ENCODE data around the gene FGFBP2. TPM values are rescaled to one million over a fixed set of nuclear protein-coding genes. Genes with fewer than 3 reads are reported as not detected.
A peak's percentile ranks its signal among the peaks of the same experiment; 100 is the strongest.

FGFBP2 gene
- total RNA-seq, 3 donors from 2014 or later, result 4.0 TPM; not detected in 2

DNA sequence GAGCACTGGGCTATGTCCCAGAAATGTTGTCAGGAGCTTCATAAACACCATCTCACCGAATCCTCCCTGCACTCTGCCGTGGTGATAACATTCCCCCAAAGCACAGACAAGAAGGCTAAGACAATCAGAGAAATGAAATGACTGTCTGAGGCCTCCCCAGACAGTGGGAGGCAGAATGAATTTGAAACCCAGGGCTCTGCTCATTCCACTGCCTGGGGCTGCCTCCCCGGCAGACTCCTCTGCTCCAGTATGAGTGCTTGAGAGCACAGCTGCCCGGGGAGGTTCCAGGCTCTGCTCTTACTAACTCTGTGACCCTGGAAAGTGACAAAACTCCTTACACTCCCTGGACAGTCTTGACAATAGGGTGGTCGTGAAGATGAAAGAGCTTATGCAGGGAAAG is 34.1 kb downstream of the FGFBP2 start:
- no peaks in the 10 kb centered on the region for H3K36me3 ChIP-seq (ENCODE audit: low read depth)
- H3K4me1 ChIP-seq (ENCODE audit: low read depth), result no peaks in the 10 kb centered on the region
- intact Hi-C loops (cut with DNase I, micrococcal nuclease), result no loop called here
- DNase-seq (no peak), ATAC-seq (no peak)
- no peak overlapping the region for H3K4me3 ChIP-seq
- TF ChIP-seq, protein P1, sequence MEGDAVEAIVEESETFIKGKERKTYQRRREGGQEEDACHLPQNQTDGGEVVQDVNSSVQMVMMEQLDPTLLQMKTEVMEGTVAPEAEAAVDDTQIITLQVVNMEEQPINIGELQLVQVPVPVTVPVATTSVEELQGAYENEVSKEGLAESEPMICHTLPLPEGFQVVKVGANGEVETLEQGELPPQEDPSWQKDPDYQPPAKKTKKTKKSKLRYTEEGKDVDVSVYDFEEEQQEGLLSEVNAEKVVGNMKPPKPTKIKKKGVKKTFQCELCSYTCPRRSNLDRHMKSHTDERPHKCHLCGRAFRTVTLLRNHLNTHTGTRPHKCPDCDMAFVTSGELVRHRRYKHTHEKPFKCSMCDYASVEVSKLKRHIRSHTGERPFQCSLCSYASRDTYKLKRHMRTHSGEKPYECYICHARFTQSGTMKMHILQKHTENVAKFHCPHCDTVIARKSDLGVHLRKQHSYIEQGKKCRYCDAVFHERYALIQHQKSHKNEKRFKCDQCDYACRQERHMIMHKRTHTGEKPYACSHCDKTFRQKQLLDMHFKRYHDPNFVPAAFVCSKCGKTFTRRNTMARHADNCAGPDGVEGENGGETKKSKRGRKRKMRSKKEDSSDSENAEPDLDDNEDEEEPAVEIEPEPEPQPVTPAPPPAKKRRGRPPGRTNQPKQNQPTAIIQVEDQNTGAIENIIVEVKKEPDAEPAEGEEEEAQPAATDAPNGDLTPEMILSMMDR (IDR thresholded peaks at IDR 0.05), result no peak
- no peaks in the 10 kb centered on the region for H3K9me3 ChIP-seq

DNA sequence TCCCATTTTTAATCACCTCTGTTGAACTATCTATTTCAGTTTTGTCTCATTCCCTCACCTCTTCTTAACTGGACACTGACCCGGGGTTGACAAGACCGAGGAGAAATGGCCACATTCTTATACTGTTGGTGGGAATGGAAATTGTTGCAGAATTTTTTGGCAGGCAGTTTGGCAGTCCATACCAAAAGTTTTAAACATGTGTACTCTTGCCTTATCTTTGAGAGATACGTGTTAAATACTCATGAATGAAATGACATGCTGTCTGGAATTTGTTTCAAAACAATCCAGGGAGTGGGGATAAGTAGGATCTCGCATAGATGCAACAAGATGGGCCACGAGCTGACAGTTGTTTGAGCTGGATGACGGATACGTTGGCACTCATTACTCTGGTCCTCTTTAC is 36.5 kb downstream of the FGFBP2 start:
- Histone ChIP-seq H3K9me3 (no peaks in the 10 kb centered on the region), H3K4me3 (no peak overlapping the region), H3K4me1 (ENCODE audit: low read depth) (no peaks in the 10 kb centered on the region), H3K36me3 (ENCODE audit: low read depth) (no peaks in the 10 kb centered on the region)
- intact Hi-C loops (cut with DNase I, micrococcal nuclease), result no loop called here
- DNase-seq (no peak), ATAC-seq (no peak)
- TF ChIP-seq, protein P1 (IDR thresholded peaks at IDR 0.05), result no peak

DNA sequence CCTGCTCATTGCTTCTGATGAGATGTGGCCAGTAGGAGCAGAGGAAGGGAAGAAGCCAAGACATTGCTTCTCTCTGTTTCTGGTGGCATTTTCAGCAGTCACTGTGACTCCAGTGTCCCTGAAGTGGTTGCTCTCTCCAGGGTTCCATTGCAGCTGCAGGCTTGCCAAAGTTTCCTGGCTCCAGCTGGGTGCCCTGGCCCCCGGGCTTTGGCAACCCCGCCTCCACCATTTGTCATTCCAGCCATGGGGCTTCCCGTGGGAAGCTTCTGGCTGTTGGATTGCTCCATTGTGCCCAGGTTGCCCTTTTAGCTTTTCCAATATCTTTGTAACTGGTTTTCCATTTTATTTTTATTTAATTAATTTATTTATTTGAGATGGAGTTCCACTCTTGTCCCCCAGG is 37.1 kb downstream of the FGFBP2 start:
- ATAC-seq (no peak), DNase-seq (no peak)
- no peaks in the 10 kb centered on the region for H3K4me1 ChIP-seq (ENCODE audit: low read depth)
- no peaks in the 10 kb centered on the region for H3K9me3 ChIP-seq
- no peak overlapping the region for H3K4me3 ChIP-seq
- no peaks in the 10 kb centered on the region for H3K36me3 ChIP-seq (ENCODE audit: low read depth)
- TF ChIP-seq, protein P1 (IDR thresholded peaks at IDR 0.05), result no peak
- intact Hi-C loops (cut with DNase I, micrococcal nuclease), result no loop called here

DNA sequence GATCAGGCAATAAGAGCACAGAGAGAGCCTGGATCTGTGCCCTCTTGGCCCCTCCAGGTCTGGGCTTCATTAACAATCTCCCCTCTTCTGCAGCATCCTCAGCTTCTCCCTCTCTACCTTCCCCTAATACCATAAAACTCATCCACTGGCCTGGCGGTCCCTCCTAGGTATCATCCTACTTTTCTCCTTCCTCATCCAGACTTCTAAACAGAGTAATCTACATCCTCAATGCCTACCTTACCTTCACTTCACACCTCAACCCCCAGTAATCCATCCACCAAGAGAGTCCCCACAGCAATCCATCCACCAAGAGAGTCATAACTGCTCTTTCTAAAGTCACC is 41.4 kb downstream of the FGFBP2 start:
- H3K9me3 ChIP-seq, result no peaks in the 10 kb centered on the region
- H3K36me3 ChIP-seq (ENCODE audit: low read depth), result no peaks in the 10 kb centered on the region
- no peak for DNase-seq
- ATAC-seq, result no peak
- no peak overlapping the region for H3K4me3 ChIP-seq
- TF ChIP-seq, protein P1 (IDR thresholded peaks at IDR 0.05), result no peak
- intact Hi-C loops (cut with DNase I, micrococcal nuclease), result no loop called here
- no peaks in the 10 kb centered on the region for H3K4me1 ChIP-seq (ENCODE audit: low read depth)

DNA sequence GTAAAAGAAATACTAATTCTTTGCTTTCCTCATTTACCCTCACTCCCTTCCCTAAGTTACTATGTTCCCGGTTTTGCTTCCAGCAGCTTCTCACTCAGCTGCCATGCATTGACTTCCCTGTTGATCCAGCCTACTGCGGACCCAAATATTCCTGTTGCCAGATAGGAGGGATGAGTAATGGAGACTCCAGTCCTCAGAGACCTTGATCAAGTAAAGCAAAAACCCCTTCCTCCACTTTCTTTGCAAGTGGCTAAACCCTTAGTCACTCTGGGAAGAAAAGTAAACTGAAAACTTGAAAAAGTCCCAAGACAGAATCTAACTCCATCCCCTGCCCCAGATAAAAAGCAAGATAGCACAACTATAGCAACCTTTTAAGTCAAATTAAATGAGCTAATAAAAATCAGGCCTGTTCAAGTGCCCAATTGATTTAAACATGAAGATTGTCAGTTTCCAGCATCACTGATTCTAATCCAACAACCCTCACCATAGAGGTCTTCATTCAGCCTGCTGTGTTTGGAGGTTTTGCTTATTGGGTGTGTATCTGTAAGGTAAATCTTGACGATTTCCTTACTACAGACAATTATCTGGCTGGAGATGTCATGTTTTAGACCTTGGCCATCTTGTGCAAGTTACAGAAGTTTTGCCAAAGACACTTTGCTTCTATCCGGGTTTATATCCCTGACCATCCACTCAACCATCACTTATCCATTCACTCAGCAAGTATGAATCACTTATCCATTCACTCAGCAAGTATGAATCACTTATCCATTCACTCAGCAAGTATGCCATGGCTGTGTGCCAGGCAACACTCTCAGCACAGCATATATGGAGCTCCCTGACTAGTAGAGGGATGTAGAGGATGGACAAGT is 42.0 kb downstream of the FGFBP2 start:
- Histone ChIP-seq H3K4me3 (no peak overlapping the region), H3K36me3 (ENCODE audit: low read depth) (no peaks in the 10 kb centered on the region), H3K4me1 (ENCODE audit: low read depth) (no peaks in the 10 kb centered on the region), H3K9me3 (no peaks in the 10 kb centered on the region)
- TF ChIP-seq, protein P1 (IDR thresholded peaks at IDR 0.05), result no peak
- DNase-seq (peak in 2 of 3 donors; percentile 60 to 61), ATAC-seq (peak; percentile 85)
- intact Hi-C loops (cut with DNase I, micrococcal nuclease), result no loop called here

All from mucosa of descending colon (tissue), 3 donors.